WTC11 (cell line): Measurements from ENCODE around the gene KRTCAP2. TPM values are rescaled to one million over a fixed set of nuclear protein-coding genes. Genes with fewer than 3 reads are reported as not detected.

Source experiments
- ATAC-seq: fragments of 200-7000 bp; cut with Tn5 transposase; 2 replicates; pipeline ENCODE4 v1.10.0; 2021; ENCODE audit warnings: mild to moderate bottlenecking, moderate library complexity
- CTCF ChIA-PET: fragments of 300-600 bp; sonication (Branson Sonifier 250); formaldehyde crosslinking; loops from one replicate; lab custom pipeline; 2021; ENCODE audit warnings: antibody characterized with exemption; lab: Charles Lee
- POLR2A ChIA-PET: fragments of 350-600 bp; sonication (Branson Sonifier 250); formaldehyde crosslinking; loops from one replicate; lab custom pipeline; 2021; ENCODE audit warnings: antibody characterized with exemption; lab: Charles Lee
- DNase-seq: peaks from one replicate; pipeline ENCODE4 v3.0.0; 2021; ENCODE audit warnings: low spot score
- H3K27ac Mint-ChIP-seq: 2 replicates; pipeline ENCODE4 v1.8.0; 2021; ENCODE audit warnings: mixed read lengths
- H3K27me3 Mint-ChIP-seq: 2 replicates; pipeline ENCODE4 v1.8.0; 2021; ENCODE audit warnings: low read depth, mild to moderate bottlenecking, moderate library complexity, mixed read lengths
- H3K36me3 Mint-ChIP-seq: 2 replicates; pipeline ENCODE4 v1.8.0; 2021; ENCODE audit warnings: mixed read lengths
- H3K4me1 Mint-ChIP-seq: 2 replicates; pipeline ENCODE4 v1.8.0; 2022; ENCODE audit warnings: mixed read lengths
- H3K4me3 Mint-ChIP-seq: 2 replicates; pipeline ENCODE4 v1.8.0; 2021; ENCODE audit warnings: mild to moderate bottlenecking, moderate library complexity, mixed read lengths
- H3K9me3 Mint-ChIP-seq: 2 replicates; pipeline ENCODE4 v1.8.0; 2021; ENCODE audit warnings: mixed read lengths
- ATF1 ChIP-seq: sonication (generic); formaldehyde crosslinking; IDR thresholded peaks from 2 replicates; pipeline ENCODE4 v1.8.1; 2023; ENCODE audit warnings: mild to moderate bottlenecking, moderate library complexity, missing genetic modification reagents
- ATF2 ChIP-seq: sonication (generic); formaldehyde crosslinking; IDR thresholded peaks from 2 replicates; pipeline ENCODE4 v1.8.1; 2022; ENCODE audit warnings: low read depth, missing genetic modification reagents, borderline replicate concordance
- CBFB ChIP-seq: sonication (generic); formaldehyde crosslinking; IDR thresholded peaks from 2 replicates; pipeline ENCODE4 v1.8.1; 2022; ENCODE audit warnings: mild to moderate bottlenecking, low read depth, missing genetic modification reagents
- CREB1 ChIP-seq: sonication (generic); formaldehyde crosslinking; IDR thresholded peaks from 2 replicates; pipeline ENCODE4 v1.8.0; 2023; ENCODE audit warnings: mild to moderate bottlenecking, missing genetic modification reagents
- CTCF ChIP-seq: fragments of 200-600 bp; IDR thresholded peaks from 2 replicates; pipeline ENCODE4 v1.8.0; 2022; ENCODE audit warnings: antibody characterized with exemption
- E2F5 ChIP-seq: sonication (generic); formaldehyde crosslinking; IDR thresholded peaks from 2 replicates; pipeline ENCODE4 v1.8.1; 2022; ENCODE audit warnings: mild to moderate bottlenecking, moderate library complexity, missing genetic modification reagents
- GABPB1 ChIP-seq: sonication (generic); formaldehyde crosslinking; IDR thresholded peaks from 2 replicates; pipeline ENCODE4 v1.8.1; 2023; ENCODE audit warnings: mild to moderate bottlenecking, missing genetic modification reagents
- GTF2I ChIP-seq: fragments of 250-450 bp; sonication (Bioruptor Pico); conservative IDR thresholded peaks from 2 replicates; pipeline ENCODE4 v1.4.0; 2021; ENCODE audit warnings: mild to moderate bottlenecking
- IRF2 ChIP-seq: sonication (generic); formaldehyde crosslinking; IDR thresholded peaks from 2 replicates; pipeline ENCODE4 v1.8.0; 2022; ENCODE audit warnings: low read depth, missing genetic modification reagents, borderline replicate concordance
- NR1H2 ChIP-seq: sonication (generic); formaldehyde crosslinking; IDR thresholded peaks from 2 replicates; pipeline ENCODE4 v1.9.0; 2021; ENCODE audit warnings: mild to moderate bottlenecking, moderate library complexity, missing genetic modification reagents
- NR3C1 ChIP-seq: sonication (generic); formaldehyde crosslinking; conservative IDR thresholded peaks from 2 replicates; pipeline ENCODE4 v1.8.1; 2023; ENCODE audit warnings: low read depth, mild to moderate bottlenecking, missing genetic modification reagents
- OVOL2 ChIP-seq: fragments of 250-450 bp; sonication (Bioruptor Pico); IDR thresholded peaks from 2 replicates; pipeline ENCODE4 v1.9.0; 2021; ENCODE audit warnings: mild to moderate bottlenecking, borderline replicate concordance
- PRRX2 ChIP-seq: fragments of 250-450 bp; sonication (Bioruptor Pico); IDR thresholded peaks from 2 replicates; pipeline ENCODE4 v1.8.0; 2021; ENCODE audit warnings: mild to moderate bottlenecking
- SMAD4 ChIP-seq: sonication (generic); formaldehyde crosslinking; IDR thresholded peaks from 2 replicates; pipeline ENCODE4 v1.8.0; 2022; ENCODE audit warnings: mild to moderate bottlenecking, missing genetic modification reagents
- TCF7 ChIP-seq: sonication (generic); formaldehyde crosslinking; IDR thresholded peaks from 2 replicates; pipeline ENCODE4 v1.8.0; 2022; ENCODE audit warnings: mild to moderate bottlenecking, low read depth, missing genetic modification reagents, moderate library complexity
- TEAD1 ChIP-seq: sonication (generic); formaldehyde crosslinking; IDR thresholded peaks from 2 replicates; pipeline ENCODE4 v1.8.0; 2022; ENCODE audit warnings: mild to moderate bottlenecking, missing genetic modification reagents
- ZNF219 ChIP-seq: sonication (generic); formaldehyde crosslinking; IDR thresholded peaks from 2 replicates; pipeline ENCODE4 v1.8.0; 2023; ENCODE audit warnings: missing genetic modification reagents, mild to moderate bottlenecking, borderline replicate concordance
- ZNF423 ChIP-seq: fragments of 250-450 bp; sonication (Bioruptor Pico); IDR thresholded peaks from 2 replicates; pipeline ENCODE4 v2.1.2; 2022; ENCODE audit warnings: mild to moderate bottlenecking, moderate library complexity
- ZNF425 ChIP-seq: fragments of 250-450 bp; sonication (Bioruptor Pico); conservative IDR thresholded peaks from 2 replicates; pipeline ENCODE4 v1.9.0; 2021; ENCODE audit warnings: mild to moderate bottlenecking
- ZNF532 ChIP-seq: fragments of 250-450 bp; sonication (Bioruptor Pico); IDR thresholded peaks from 2 replicates; pipeline ENCODE4 v1.9.0; 2021; ENCODE audit warnings: mild to moderate bottlenecking, borderline replicate concordance
- total RNA-seq: library from RNA; stranded (reverse); gene quantifications from 3 replicates; pipeline ENCODE4 v1.2.3, GENCODE V29; 2021
- TF ChIP-seq, protein P1 (sequence below): sonication (generic); formaldehyde crosslinking; IDR thresholded peaks from 2 replicates; pipeline ENCODE4 v1.8.1; 2023; ENCODE audit warnings: mild to moderate bottlenecking, missing genetic modification reagents, borderline replicate concordance
- TF ChIP-seq, protein P2 (sequence below): sonication (generic); formaldehyde crosslinking; IDR thresholded peaks from 2 replicates; pipeline ENCODE4 v1.8.1; 2022; ENCODE audit warnings: mild to moderate bottlenecking, missing genetic modification reagents, moderate library complexity, borderline replicate concordance

KRTCAP2 gene
- total RNA-seq, 1 experiment from 2014 or later, result 104 TPM

DNA sequence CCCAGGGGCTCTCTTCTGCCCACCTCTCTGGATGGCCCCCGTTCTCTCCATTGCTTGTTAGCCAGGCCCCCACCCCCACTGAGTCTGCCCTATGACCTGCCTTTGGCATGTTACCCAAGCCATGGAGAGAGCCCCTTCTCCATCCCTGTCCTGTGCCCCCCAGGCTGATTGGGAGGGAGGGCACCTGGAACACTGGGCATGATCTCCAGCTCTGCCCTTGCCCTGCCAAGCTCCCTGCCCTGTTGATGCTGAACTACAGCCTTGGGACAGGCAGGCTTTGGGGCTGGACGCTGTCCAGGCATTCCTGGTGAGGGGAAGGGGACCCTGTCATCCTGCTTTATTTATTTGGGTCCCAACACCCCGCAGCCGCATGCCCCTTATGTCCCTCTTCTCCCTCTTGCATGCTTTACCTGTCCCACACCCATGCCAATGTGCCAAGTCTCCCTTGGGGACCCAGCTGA, 11.3 kb upstream of the KRTCAP2 start (continued):
- TF ChIP-seq ZNF425 (CRISPR knock-in tag) (no peak), CREB1 (no peak), ZNF219 (CRISPR knock-in tag) (no peak), PRRX2 (CRISPR knock-in tag) (no peak), TEAD1 (CRISPR knock-in tag) (no peak), OVOL2 (no peak), CTCF (no peak), E2F5 (CRISPR knock-in tag) (no peak), NR3C1 (no peak), GTF2I (no peak)

DNA sequence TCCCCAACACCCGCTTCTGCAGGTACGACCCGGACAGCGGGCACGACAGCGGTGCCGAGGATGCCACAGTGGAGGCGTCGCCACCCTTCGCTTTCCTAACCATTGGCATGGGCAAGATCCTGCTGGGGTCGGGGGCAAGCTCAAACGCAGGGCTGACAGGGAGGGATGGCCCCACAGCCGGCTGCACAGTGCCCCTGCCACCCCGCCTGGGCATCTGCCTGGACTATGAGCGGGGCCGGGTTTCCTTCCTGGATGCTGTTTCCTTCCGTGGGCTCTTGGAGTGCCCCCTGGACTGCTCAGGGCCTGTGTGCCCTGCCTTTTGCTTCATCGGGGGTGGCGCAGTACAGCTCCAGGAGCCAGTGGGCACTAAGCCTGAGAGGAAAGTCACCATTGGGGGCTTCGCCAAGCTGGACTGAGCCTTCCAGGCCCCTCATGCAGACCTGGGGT, 10.7 kb upstream of the KRTCAP2 start:
- no peaks in the 10 kb centered on the region for H3K9me3 Mint-ChIP-seq
- peaks cover 29% of the 10 kb centered on the region for H3K4me1 Mint-ChIP-seq
- no peaks in the 10 kb centered on the region for H3K27me3 Mint-ChIP-seq
- POLR2A ChIA-PET, result no interaction called here
- H3K27ac Mint-ChIP-seq, result no peak overlapping the region
- CTCF ChIA-PET, result interaction anchor here (0.6 to 4.5 kb wide), 4 partner anchors 8 to 19 kb away, joined by 3 to 39 read pairs (median 34); partner anchors contain the start of gene KRTCAP2
- ATAC-seq, result no peak
- H3K4me3 Mint-ChIP-seq, result no peak overlapping the region
- no peak for DNase-seq
- H3K36me3 Mint-ChIP-seq, result peaks cover 23% of the 10 kb centered on the region
- TF ChIP-seq, protein P1, sequence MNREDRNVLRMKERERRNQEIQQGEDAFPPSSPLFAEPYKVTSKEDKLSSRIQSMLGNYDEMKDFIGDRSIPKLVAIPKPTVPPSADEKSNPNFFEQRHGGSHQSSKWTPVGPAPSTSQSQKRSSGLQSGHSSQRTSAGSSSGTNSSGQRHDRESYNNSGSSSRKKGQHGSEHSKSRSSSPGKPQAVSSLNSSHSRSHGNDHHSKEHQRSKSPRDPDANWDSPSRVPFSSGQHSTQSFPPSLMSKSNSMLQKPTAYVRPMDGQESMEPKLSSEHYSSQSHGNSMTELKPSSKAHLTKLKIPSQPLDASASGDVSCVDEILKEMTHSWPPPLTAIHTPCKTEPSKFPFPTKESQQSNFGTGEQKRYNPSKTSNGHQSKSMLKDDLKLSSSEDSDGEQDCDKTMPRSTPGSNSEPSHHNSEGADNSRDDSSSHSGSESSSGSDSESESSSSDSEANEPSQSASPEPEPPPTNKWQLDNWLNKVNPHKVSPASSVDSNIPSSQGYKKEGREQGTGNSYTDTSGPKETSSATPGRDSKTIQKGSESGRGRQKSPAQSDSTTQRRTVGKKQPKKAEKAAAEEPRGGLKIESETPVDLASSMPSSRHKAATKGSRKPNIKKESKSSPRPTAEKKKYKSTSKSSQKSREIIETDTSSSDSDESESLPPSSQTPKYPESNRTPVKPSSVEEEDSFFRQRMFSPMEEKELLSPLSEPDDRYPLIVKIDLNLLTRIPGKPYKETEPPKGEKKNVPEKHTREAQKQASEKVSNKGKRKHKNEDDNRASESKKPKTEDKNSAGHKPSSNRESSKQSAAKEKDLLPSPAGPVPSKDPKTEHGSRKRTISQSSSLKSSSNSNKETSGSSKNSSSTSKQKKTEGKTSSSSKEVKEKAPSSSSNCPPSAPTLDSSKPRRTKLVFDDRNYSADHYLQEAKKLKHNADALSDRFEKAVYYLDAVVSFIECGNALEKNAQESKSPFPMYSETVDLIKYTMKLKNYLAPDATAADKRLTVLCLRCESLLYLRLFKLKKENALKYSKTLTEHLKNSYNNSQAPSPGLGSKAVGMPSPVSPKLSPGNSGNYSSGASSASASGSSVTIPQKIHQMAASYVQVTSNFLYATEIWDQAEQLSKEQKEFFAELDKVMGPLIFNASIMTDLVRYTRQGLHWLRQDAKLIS (CRISPR knock-in tag), result no peak
- TF ChIP-seq, protein P2, sequence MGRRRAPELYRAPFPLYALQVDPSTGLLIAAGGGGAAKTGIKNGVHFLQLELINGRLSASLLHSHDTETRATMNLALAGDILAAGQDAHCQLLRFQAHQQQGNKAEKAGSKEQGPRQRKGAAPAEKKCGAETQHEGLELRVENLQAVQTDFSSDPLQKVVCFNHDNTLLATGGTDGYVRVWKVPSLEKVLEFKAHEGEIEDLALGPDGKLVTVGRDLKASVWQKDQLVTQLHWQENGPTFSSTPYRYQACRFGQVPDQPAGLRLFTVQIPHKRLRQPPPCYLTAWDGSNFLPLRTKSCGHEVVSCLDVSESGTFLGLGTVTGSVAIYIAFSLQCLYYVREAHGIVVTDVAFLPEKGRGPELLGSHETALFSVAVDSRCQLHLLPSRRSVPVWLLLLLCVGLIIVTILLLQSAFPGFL, result no peak
- no peak for TF ChIP-seq IRF2
- no peak for TF ChIP-seq ATF2 (CRISPR knock-in tag)
- no peak for TF ChIP-seq ZNF532 (CRISPR knock-in tag)
- TF ChIP-seq TCF7 (CRISPR knock-in tag), result no peak
- TF ChIP-seq SMAD4 (CRISPR knock-in tag), result no peak
- TF ChIP-seq NR1H2, result no peak
- TF ChIP-seq ATF1 (CRISPR knock-in tag), result no peak
- no peak for TF ChIP-seq ZNF423
- no peak for TF ChIP-seq GABPB1 (CRISPR knock-in tag)
- no peak for TF ChIP-seq CBFB (CRISPR knock-in tag)
